Psoas muscle (tissue), 8 donors: ENCODE data around the gene ZBTB7B. TPM values are rescaled to one million over a fixed set of nuclear protein-coding genes. Genes with fewer than 3 reads are reported as not detected.

Experiments used
- ATAC-seq, 4 donors: fragments of 200-7000 bp; cut with Tn5 transposase; one replicate each; pipeline ENCODE4 v1.9.1; 2020; ENCODE audit warnings: moderate library complexity in 3 of 4, mild to moderate bottlenecking in 2 of 4
- DNase-seq, 2 donors: peaks; one replicate each; pipeline ENCODE4 v3.0.0-alpha.2; 2020
- H3K27ac ChIP-seq: fragments of 200-600 bp; one replicate; pipeline ENCODE4 v1.8.0; 2022
- H3K27me3 ChIP-seq, 3 donors: fragments of 200-600 bp in 1 of 3; one replicate each; pipeline versions ENCODE4 v1.6.1 to v1.8.0; 2013 to 2022; ENCODE audit warnings: low read length in 2 of 3, mild to moderate bottlenecking in 2 of 3, moderate library complexity in 1 of 3; ENCODE audit not compliant: insufficient read depth in 3 of 3
- H3K36me3 ChIP-seq, 2 donors: fragments of 200-600 bp in 1 of 2; one replicate each; pipeline versions ENCODE4 v1.6.1 to v1.8.0; 2013 to 2022; ENCODE audit warnings: low read depth in 1 of 2, mild to moderate bottlenecking in 1 of 2, moderate library complexity in 1 of 2; ENCODE audit not compliant: insufficient read depth in 1 of 2
- H3K4me1 ChIP-seq: fragments of 200-600 bp; one replicate; pipeline ENCODE4 v1.8.0; 2022
- H3K4me3 ChIP-seq: fragments of 200-600 bp; one replicate; pipeline ENCODE4 v1.8.0; 2022; ENCODE audit warnings: mild to moderate bottlenecking
- H3K9me3 ChIP-seq: fragments of 200-600 bp; one replicate; pipeline ENCODE4 v1.8.0; 2022
- WGBS, 3 donors: extraction: QIAGEN DNeasy Blood & Tissue Kit; methylation state at CpG; one replicate each; pipeline versions ENCODE4 v1.1.6 to v1.1.7; 2013; 5-methylcytosine and 5-hydroxymethylcytosine counted together
- intact Hi-C, 2 donors: fragments of 100-400 bp; cut with DNase I; formaldehyde crosslinking; loops; one replicate each; pipeline versions ENCODE4 v1.11.0 to v1.14.2; 2022
- polyA plus RNA-seq, 3 donors: library from polyadenylated mRNA; stranded (reverse); fragments of 200-250 nt; gene quantifications; one replicate each; pipeline ENCODE4 v1.2.3, GENCODE V29; 2013
- total RNA-seq, 4 donors: library from RNA; stranded (reverse); fragmentation: NEBNext Ultra II Directional in 2 of 4; extraction: Animal tissue kit (Norgen Biotek cat#: 25700) in 2 of 4; gene quantifications; one replicate each; pipeline versions ENCODE4 v1.2.1 to v1.2.4, GENCODE V29; 2021 to 2023
- TF ChIP-seq, protein P1 (sequence below): fragments of 200-600 bp; IDR thresholded peaks from one replicate; pipeline ENCODE4 v1.8.0; 2022; ENCODE audit warnings: antibody characterized with exemption
- donor health status: healthy with polysubstance abuse.
- donor health status: DM: no; HTN: no; CAD: no; lungs with moderate emphysema.
- donor health status: Bipolar disorder and iron deficiency.
- donor health status: healthy.
- donor health status: DM: yes; HTN: yes; CAD: no.
- donor health status: DM: no; HTN: no; CAD: no.
- donor health status: DM: no; HTN: no; CAD: no.
- donor health status: DM: yes; HTN: yes; CAD: no.

ZBTB7B gene
- total and polyA plus RNA-seq, 7 donors: 20.2 to 97.9 (median 55.5) TPM

DNA sequence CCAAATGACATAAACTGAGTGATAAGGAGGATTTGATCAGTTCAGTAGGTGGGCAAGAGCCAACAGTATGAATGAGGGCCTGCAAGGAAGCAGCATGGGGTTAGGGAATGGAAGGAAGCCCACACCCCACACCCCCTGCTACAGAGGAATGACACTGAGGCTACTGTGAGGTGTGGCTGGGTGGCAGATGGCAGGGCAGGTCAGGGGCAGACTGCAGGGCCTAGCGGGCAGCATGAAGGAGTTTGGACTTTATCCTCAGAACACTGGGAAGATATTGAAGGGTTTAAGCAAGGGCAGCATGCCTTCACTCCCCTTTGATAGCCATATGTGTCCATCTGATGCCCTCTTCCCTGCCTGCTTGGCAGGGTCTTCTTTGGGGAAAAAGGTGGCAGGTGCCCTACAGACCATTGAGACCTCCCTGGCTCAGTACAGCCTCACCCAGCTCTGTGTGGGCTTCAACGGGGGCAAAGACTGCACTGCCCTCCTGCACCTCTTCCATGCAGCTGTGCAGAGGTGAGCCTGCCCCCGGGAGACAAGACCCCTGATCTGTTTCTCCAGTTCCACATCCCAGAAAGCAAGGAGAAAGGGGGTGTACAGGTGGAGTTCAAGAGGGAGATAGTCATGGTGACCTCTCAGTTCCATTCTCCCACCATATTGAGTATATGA lies 13.3 kb upstream of the ZBTB7B start:
- WGBS, 3 donors: 77 to 89% (median 83%) methylated on average over 3 of the region's 3 CpGs

DNA sequence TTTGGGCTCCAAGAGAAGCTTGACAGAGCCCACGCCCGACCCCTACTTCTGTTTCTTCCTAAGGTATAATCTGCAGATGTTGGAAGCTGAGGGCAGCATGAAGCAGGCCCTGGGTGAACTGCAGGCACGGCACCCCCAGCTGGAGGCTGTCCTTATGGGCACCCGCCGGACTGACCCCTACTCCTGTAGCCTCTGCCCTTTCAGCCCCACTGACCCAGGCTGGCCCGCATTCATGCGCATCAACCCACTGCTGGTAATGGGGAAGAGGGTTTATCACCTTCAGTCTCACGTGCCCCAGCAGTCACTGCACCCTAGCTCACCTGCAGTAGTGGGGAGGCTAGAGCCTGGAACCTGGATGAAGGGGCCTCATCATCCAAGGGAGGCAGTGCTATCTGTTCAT lies 12.3 kb upstream of the ZBTB7B start:
- H3K36me3 ChIP-seq: peaks cover 0 to 33% of the 10 kb centered on the region in 2 donors
- H3K4me1 ChIP-seq: peaks cover 5% of the 10 kb centered on the region
- no peak overlapping the region for H3K4me3 ChIP-seq
- intact Hi-C loops: no loop called here
- no peaks in the 10 kb centered on the region for H3K9me3 ChIP-seq
- H3K27ac ChIP-seq: no peak overlapping the region
- TF ChIP-seq, protein P1, sequence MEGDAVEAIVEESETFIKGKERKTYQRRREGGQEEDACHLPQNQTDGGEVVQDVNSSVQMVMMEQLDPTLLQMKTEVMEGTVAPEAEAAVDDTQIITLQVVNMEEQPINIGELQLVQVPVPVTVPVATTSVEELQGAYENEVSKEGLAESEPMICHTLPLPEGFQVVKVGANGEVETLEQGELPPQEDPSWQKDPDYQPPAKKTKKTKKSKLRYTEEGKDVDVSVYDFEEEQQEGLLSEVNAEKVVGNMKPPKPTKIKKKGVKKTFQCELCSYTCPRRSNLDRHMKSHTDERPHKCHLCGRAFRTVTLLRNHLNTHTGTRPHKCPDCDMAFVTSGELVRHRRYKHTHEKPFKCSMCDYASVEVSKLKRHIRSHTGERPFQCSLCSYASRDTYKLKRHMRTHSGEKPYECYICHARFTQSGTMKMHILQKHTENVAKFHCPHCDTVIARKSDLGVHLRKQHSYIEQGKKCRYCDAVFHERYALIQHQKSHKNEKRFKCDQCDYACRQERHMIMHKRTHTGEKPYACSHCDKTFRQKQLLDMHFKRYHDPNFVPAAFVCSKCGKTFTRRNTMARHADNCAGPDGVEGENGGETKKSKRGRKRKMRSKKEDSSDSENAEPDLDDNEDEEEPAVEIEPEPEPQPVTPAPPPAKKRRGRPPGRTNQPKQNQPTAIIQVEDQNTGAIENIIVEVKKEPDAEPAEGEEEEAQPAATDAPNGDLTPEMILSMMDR: no peak
- WGBS, 3 donors: 90 to 93% (median 92%) methylated on average over 8 of the region's 8 CpGs
- no peak for ATAC-seq
- H3K27me3 ChIP-seq: no peaks in the 10 kb centered on the region
- peak in 1 of 2 donors; percentile 18 for DNase-seq

More for the DNA sequence above, 13.3 kb upstream of the ZBTB7B start:
- Histone ChIP-seq H3K36me3 (peaks cover 0 to 33% of the 10 kb centered on the region in 2 donors), H3K4me3 (no peak overlapping the region), H3K27me3 (no peaks in the 10 kb centered on the region), H3K27ac (no peak overlapping the region), H3K4me1 (peaks cover 6% of the 10 kb centered on the region), H3K9me3 (no peaks in the 10 kb centered on the region)
- no peak for ATAC-seq
- peak in 1 of 2 donors; percentile 50 for DNase-seq
- TF ChIP-seq, protein P1: no peak
- intact Hi-C loops: no loop called here

DNA sequence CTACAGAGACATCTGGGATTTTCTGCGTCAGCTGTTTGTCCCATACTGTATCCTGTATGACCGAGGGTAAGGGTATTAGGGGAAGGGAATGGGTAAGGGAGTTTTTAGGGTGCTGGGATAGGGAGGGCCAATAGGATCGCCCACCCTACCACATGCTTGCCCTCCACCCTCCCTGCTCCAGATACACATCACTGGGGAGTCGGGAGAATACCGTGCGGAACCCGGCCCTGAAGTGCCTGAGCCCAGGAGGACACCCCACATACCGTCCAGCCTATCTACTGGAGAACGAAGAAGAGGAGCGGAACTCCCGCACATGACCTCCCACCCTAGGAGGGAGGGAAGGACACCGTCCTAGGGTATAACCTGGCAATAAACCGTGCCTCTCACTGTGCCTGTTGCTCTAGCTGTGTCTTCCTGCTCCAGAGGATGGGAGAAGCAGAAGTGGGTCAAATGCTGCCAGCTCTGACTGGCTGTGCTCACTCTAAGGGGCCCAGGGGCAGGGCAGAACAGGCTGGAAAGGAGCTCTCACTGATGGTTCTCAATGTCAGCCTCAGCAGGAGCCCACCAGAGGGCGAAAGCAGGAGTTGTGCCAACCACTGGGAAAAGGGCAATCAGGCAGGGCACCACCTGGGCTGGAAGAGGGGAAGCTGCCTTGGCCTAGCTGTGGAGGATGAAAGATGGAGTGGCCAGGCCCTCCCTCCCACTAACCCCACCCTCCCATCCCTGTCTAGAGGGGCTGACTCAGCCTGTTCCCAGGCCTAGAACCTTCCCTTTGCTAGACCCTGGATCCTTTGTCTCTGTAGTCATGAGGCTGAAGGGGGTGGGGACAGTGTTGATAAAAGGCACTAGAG lies 9.7 kb upstream of the ZBTB7B start:
- H3K4me1 ChIP-seq: peaks cover 9% of the 10 kb centered on the region
- TF ChIP-seq, protein P1: no peak
- no peaks in the 10 kb centered on the region for H3K27me3 ChIP-seq
- intact Hi-C loops: no loop called here
- 82 to 86% (median 86%) methylated on average over 14 of the region's 14 CpGs for WGBS, 3 donors
- ATAC-seq (peak in 2 of 4 donors; percentile 6 to 11), DNase-seq (no peak)
- H3K4me3 ChIP-seq: no peak overlapping the region
- H3K9me3 ChIP-seq: no peaks in the 10 kb centered on the region
- no peak overlapping the region for H3K27ac ChIP-seq
- peaks cover 0 to 30% of the 10 kb centered on the region in 2 donors for H3K36me3 ChIP-seq

DNA sequence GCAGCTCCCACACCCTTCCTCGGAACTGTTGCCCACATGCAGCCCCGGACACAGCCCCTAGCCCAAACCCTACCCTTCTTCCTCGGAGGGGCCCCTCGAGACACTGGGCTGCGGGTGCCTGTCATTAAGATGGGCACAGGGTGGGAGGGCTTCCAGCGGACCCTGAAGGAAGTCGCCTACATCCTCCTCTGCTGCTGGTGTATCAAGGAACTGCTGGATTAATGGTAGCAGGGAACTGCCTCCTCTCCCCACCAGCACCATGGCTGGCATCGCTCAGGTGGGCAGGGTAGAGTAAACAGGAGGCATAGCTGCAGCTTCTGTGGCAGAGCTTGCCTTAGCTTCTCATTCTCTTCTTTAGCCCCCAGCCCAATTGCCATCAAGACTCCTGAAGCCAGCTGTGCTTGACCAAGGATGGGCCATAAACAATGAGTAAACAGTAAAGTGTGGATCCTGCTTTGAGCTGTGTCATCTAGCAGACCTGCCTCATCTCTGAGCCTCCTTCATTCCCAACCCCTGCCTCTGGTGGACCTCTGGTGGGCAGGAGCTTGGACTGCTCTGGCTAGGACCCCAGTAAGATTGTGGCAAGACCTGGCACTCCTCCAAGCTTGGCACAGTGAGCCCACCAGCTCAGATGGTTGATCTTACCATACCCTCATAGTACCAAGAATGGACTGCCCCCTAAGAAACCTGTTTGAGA lies 8.9 kb upstream of the ZBTB7B start, which contains the start of gene LENEP:
Gene LENEP, plus strand, starts transcription at position 15 of the 697 bp plus-strand sequence. Its CDS starts 22 bp downstream, at position 37.
- ATAC-seq: no peak
- no peak within 1 kb of the TSS for H3K4me3 ChIP-seq
- WGBS, 3 donors: 69 to 76% (median 76%) methylated on average over 8 of the region's 8 CpGs
- no peak for DNase-seq
- H3K27me3 ChIP-seq: no peaks in the 10 kb centered on the region
- H3K36me3 ChIP-seq: peaks cover 0 to 22% of the 10 kb centered on the region in 2 donors
- H3K4me1 ChIP-seq: peaks cover 6% of the 10 kb centered on the region
- TF ChIP-seq, protein P1: no peak
- H3K27ac ChIP-seq: no peak within 1 kb of the TSS
- intact Hi-C loops: no loop called here
- H3K9me3 ChIP-seq: no peaks in the 10 kb centered on the region
